Measurements from ENCODE around the gene FGD3.

DNA sequence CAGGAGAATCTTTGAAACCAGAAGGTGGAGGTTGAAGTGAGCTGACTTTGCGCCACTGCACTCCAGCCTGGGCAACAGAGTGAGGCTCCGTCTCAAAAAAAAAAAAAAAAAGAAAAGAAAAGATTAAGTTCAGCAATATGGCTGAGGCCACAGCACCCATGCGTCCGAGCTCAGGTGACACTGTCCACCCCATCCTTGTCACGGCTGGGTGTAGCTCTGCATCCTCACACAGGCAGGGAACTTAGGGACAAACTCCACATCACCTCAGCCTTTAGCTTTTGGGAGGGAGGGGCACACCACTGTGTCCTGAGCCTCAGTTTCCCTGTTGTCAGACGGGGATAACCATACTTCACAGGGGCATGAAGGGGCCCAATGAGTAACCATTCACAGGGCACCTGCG lies 15.5 kb downstream of the FGD3 start:
- no peak for TF ChIP-seq POLR2AphosphoS5 (IDR thresholded peaks at IDR 0.05; ENCODE audit: borderline replicate concordance, low read depth, low read length)
- TF ChIP-seq EZH2 (IDR thresholded peaks at IDR 0.05): no peak
- no peak for TF ChIP-seq FOXP2 (optimal IDR thresholded peaks at IDR 0.05; ENCODE audit: control extremely low read depth, extremely low read length, insufficient read depth)
